Suprapubic skin (tissue), 4 donors: ENCODE measurements around the gene TNNC1. TPM values are rescaled to one million over a fixed set of nuclear protein-coding genes. Genes with fewer than 3 reads are reported as not detected.

ENCODE experiments used
- DNase-seq, 2 donors: peaks; one replicate each; pipeline ENCODE4 v3.0.0-alpha.2; 2019; ENCODE audit warnings: low spot score in 2 of 2
- H3K27ac ChIP-seq: fragments of 200-600 bp; sonication (generic); one replicate; pipeline ENCODE4 v1.5.1; 2019
- H3K27me3 ChIP-seq: fragments of 200-600 bp; sonication (generic); one replicate; pipeline ENCODE4 v1.5.1; 2019
- H3K36me3 ChIP-seq: fragments of 200-600 bp; sonication (generic); one replicate; pipeline ENCODE4 v1.5.1; 2019
- H3K4me1 ChIP-seq: fragments of 200-600 bp; sonication (generic); one replicate; pipeline ENCODE4 v1.5.1; 2019
- H3K4me3 ChIP-seq: fragments of 200-600 bp; sonication (generic); one replicate; pipeline ENCODE4 v1.5.1; 2019; ENCODE audit warnings: mild to moderate bottlenecking
- H3K9me3 ChIP-seq: fragments of 200-600 bp; sonication (generic); one replicate; pipeline ENCODE4 v1.5.1; 2019
- EP300 ChIP-seq: sonication (generic); formaldehyde crosslinking; IDR thresholded peaks from one replicate; pipeline ENCODE4 v1.6.1; 2017; ENCODE audit warnings: antibody characterized with exemption
- POLR2A ChIP-seq, 2 donors: fragments of 450-650 bp; IDR thresholded peaks; one replicate each; pipeline ENCODE4 v1.6.1; 2017; ENCODE audit warnings: antibody characterized with exemption in 2 of 2, mild to moderate bottlenecking in 2 of 2, moderate library complexity in 2 of 2
- POLR2AphosphoS5 ChIP-seq, 3 donors: sonication (generic); formaldehyde crosslinking; IDR thresholded peaks; one replicate each; pipeline ENCODE4 v1.6.1; 2017; ENCODE audit warnings: antibody characterized with exemption in 3 of 3
- WGBS: methylation state at CpG from one replicate; pipeline ENCODE4 v1.1.5; 2018; 5-methylcytosine and 5-hydroxymethylcytosine counted together
- total RNA-seq, 4 donors: library from RNA; depleted of rRNA; stranded (reverse); fragments of >200 nt; gene quantifications; one replicate each; pipeline ENCODE4 v1.1.0, GENCODE V29; 2016
- TF ChIP-seq, protein P1 (sequence below), 2 donors: fragments of 200-600 bp in 1 of 2; fragments of 450-650 bp in 1 of 2; sonication (generic) in 1 of 2; IDR thresholded peaks; one replicate each; pipeline ENCODE4 v1.5.1; 2016 to 2019; ENCODE audit warnings: antibody characterized with exemption in 2 of 2, mild to moderate bottlenecking in 1 of 2, moderate library complexity in 1 of 2

TNNC1 gene
- total RNA-seq, 4 donors from 2014 or later: 1.4 to 15.9 (median 8.4) TPM

GRCh38 chr3:52463416-52463815 lies 9.6 kb upstream of the TNNC1 start:
- no peak for TF ChIP-seq EP300
- no peak for TF ChIP-seq POLR2AphosphoS5 (IDR thresholded peaks at IDR 0.05)
- TF ChIP-seq, protein P1, sequence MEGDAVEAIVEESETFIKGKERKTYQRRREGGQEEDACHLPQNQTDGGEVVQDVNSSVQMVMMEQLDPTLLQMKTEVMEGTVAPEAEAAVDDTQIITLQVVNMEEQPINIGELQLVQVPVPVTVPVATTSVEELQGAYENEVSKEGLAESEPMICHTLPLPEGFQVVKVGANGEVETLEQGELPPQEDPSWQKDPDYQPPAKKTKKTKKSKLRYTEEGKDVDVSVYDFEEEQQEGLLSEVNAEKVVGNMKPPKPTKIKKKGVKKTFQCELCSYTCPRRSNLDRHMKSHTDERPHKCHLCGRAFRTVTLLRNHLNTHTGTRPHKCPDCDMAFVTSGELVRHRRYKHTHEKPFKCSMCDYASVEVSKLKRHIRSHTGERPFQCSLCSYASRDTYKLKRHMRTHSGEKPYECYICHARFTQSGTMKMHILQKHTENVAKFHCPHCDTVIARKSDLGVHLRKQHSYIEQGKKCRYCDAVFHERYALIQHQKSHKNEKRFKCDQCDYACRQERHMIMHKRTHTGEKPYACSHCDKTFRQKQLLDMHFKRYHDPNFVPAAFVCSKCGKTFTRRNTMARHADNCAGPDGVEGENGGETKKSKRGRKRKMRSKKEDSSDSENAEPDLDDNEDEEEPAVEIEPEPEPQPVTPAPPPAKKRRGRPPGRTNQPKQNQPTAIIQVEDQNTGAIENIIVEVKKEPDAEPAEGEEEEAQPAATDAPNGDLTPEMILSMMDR (IDR thresholded peaks at IDR 0.05): no peak
- no peak for TF ChIP-seq POLR2A (IDR thresholded peaks at IDR 0.05)
- Histone ChIP-seq H3K36me3 (peaks cover 43% of the 10 kb centered on the region), H3K9me3 (no peaks in the 10 kb centered on the region), H3K27ac (no peak overlapping the region), H3K4me3 (no peak overlapping the region), H3K27me3 (no peaks in the 10 kb centered on the region), H3K4me1 (peaks cover 19% of the 10 kb centered on the region)
- WGBS: 87% methylated on average over 5 of the region's 5 CpGs
- DNase-seq: no peak

DNA sequence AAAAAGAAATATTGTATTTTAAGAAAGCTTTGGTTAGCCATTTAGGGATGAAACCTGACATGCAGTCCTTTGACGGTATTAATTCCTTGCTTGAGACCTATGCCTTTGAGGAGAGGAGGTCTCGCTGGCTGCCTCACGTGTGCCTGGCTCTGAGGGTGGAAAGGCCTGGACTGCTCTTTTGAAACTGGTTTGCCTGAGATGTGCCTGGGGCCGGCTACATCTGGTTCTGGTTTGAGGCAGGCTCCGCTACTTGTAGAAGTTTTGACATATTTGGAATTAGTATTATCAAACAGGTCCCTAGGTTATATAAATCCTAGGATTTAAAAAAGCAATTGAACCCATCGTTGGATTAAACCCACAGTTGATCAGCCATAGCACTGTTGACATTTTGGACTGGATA lies 8.0 kb upstream of the TNNC1 start:
- no peak overlapping the region for H3K4me3 ChIP-seq
- H3K27ac ChIP-seq: no peak overlapping the region
- TF ChIP-seq POLR2A (IDR thresholded peaks at IDR 0.05) (no peak), EP300 (no peak), POLR2AphosphoS5 (IDR thresholded peaks at IDR 0.05) (no peak)
- TF ChIP-seq, protein P1 (IDR thresholded peaks at IDR 0.05): no peak
- H3K27me3 ChIP-seq: no peaks in the 10 kb centered on the region
- H3K9me3 ChIP-seq: no peaks in the 10 kb centered on the region
- H3K36me3 ChIP-seq: peaks cover 44% of the 10 kb centered on the region
- DNase-seq: no peak
- peaks cover 25% of the 10 kb centered on the region for H3K4me1 ChIP-seq
- 47% methylated on average over 6 of the region's 6 CpGs for WGBS

DNA sequence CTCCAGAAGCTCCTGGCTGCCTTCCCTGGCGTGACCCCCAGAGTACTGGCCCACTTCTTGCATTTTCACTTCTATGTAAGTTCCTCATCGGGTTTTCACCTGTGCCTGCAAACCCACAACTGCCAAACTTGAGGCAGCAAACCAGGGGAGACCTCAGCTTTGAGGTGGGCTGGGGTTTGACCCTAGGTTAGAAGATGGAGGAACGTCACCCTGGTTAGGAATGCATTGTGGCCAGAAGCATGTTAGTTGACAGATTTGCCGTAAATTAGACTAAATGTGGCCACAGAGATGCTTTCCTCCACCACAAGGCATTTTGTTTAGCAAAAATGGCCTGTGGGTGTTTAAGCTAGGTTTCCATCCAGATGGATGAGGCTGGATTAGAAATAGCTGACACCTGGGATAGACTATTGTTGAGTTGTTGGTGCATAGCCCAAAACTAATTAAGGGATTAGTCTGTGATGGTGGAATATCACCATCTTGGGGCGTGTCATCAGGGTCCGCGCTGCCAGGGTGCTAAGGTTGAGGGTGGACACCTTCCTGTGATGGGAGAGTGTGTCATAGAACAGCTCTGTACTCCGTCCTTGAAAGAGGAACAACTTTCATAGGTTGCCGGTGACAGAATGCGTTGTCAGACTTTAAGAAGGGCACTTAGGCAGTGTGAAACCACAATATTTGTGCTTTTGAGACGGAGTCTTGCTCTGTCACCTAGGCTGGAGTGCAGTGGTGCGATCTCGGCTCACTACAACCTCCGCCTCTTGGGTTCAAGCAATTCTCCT lies 5.1 kb upstream of the TNNC1 start:
- WGBS: 93% methylated on average over 14 of the region's 14 CpGs
- Histone ChIP-seq H3K27me3 (no peaks in the 10 kb centered on the region), H3K9me3 (no peaks in the 10 kb centered on the region), H3K27ac (no peak overlapping the region), H3K4me1 (peaks cover 47% of the 10 kb centered on the region), H3K36me3 (peaks cover 34% of the 10 kb centered on the region), H3K4me3 (no peak overlapping the region)
- TF ChIP-seq POLR2AphosphoS5 (IDR thresholded peaks at IDR 0.05) (no peak), POLR2A (IDR thresholded peaks at IDR 0.05) (no peak), EP300 (no peak)
- TF ChIP-seq, protein P1 (IDR thresholded peaks at IDR 0.05): no peak
- DNase-seq: no peak

GRCh38 chr3:52458031-52458760 lies 4.4 kb upstream of the TNNC1 start:
- H3K27ac ChIP-seq: no peak overlapping the region

More at GRCh38 chr3:52458031-52458760, 4.4 kb upstream of the TNNC1 start:
- 53% methylated on average over 6 of the region's 6 CpGs for WGBS
- Histone ChIP-seq H3K4me1 (peaks cover 51% of the 10 kb centered on the region), H3K9me3 (no peaks in the 10 kb centered on the region), H3K36me3 (peaks cover 31% of the 10 kb centered on the region), H3K4me3 (no peak overlapping the region), H3K27me3 (no peaks in the 10 kb centered on the region)
- no peak for TF ChIP-seq EP300
- TF ChIP-seq POLR2AphosphoS5 (IDR thresholded peaks at IDR 0.05): no peak
- TF ChIP-seq, protein P1 (IDR thresholded peaks at IDR 0.05): no peak
- no peak for TF ChIP-seq POLR2A (IDR thresholded peaks at IDR 0.05)
- no peak for DNase-seq
